Small intestine (tissue), 7 donors: ENCODE results near the gene BORCS8. TPM values are rescaled to one million over a fixed set of nuclear protein-coding genes. Genes with fewer than 3 reads are reported as not detected.

Experiments used
- DNase-seq, 2 donors: peaks; one replicate each; pipeline versions ENCODE4 v3.0.0 to v3.0.0-alpha.2; 2013
- FAIRE-seq: peaks from 2 replicates; lab custom pipeline; 2012; peaks lifted over from hg19 to GRCh38; lab: Jason Lieb, UNC
- H3K27ac ChIP-seq, 3 donors: one replicate each; pipeline ENCODE4 v1.5.1; 2013; ENCODE audit warnings: low read length in 2 of 3, mild to moderate bottlenecking in 2 of 3, control low read depth in 1 of 3, inconsistent platforms in 1 of 3, low read depth in 1 of 3, moderate library complexity in 1 of 3
- H3K27me3 ChIP-seq, 3 donors: one replicate each; pipeline ENCODE4 v1.6.1; 2013; ENCODE audit warnings: low read length in 3 of 3, inconsistent platforms in 1 of 3; ENCODE audit not compliant: control insufficient read depth in 3 of 3, insufficient read depth in 3 of 3
- H3K36me3 ChIP-seq, 3 donors: one replicate each; pipeline ENCODE4 v1.6.1; 2013; ENCODE audit warnings: low read length in 3 of 3, inconsistent platforms in 1 of 3, low read depth in 1 of 3, mild to moderate bottlenecking in 1 of 3, moderate library complexity in 1 of 3; ENCODE audit not compliant: control insufficient read depth in 3 of 3, insufficient read depth in 2 of 3
- H3K4me1 ChIP-seq, 3 donors: one replicate each; pipeline ENCODE4 v1.6.1; 2013; ENCODE audit warnings: low read length in 2 of 3, inconsistent platforms in 1 of 3, low read depth in 1 of 3, mild to moderate bottlenecking in 1 of 3, moderate library complexity in 1 of 3; ENCODE audit not compliant: control insufficient read depth in 3 of 3, insufficient read depth in 2 of 3
- H3K4me3 ChIP-seq, 3 donors: one replicate each; pipeline ENCODE4 v1.5.1; 2013; ENCODE audit warnings: low read length in 3 of 3, control low read depth in 1 of 3, inconsistent platforms in 1 of 3, low read depth in 1 of 3, mild to moderate bottlenecking in 1 of 3, moderate library complexity in 1 of 3
- H3K9me3 ChIP-seq, 2 donors: one replicate each; pipeline ENCODE4 v1.6.1; 2013; ENCODE audit warnings: low read depth in 1 of 2, low read length in 1 of 2; ENCODE audit not compliant: control insufficient read depth in 2 of 2, insufficient read depth in 1 of 2
- WGBS, 3 donors: extraction: QIAGEN DNeasy Blood & Tissue Kit; methylation state at CpG; one replicate each; pipeline ENCODE4 v1.1.7; 2013; 5-methylcytosine and 5-hydroxymethylcytosine counted together
- polyA plus RNA-seq, 4 donors: library from polyadenylated mRNA; stranded (reverse) in 3 of 4; unstranded in 1 of 4; fragments of 200-250 nt in 3 of 4; fragments of 120-200 nt in 1 of 4; gene quantifications; one replicate each; pipeline versions ENCODE4 v1.2.1 to v1.2.3, GENCODE V29; 2013
- donor health status: healthy with polysubstance abuse.
- donor health status: control.
- donor health status: control.
- donor health status: Bipolar disorder and iron deficiency.
- donor health status: healthy.

Gene BORCS8
- polyA plus RNA-seq, 4 donors, result 15.1 to 24.7 (median 18.4) TPM

- Histone ChIP-seq H3K4me1 (no peaks in the 10 kb centered on the region), H3K27ac (no peak overlapping the region), H3K9me3 (peaks cover 0 to 26% of the 10 kb centered on the region in 2 donors), H3K36me3 (no peaks in the 10 kb centered on the region), H3K27me3 (peaks cover 2 to 9% (median 4%) of the 10 kb centered on the region in 3 donors), H3K4me3 (no peak overlapping the region)
- DNase-seq (no peak), FAIRE-seq (no peak)
- 58 to 80% (median 63%) methylated on average over 9 of the region's 9 CpGs for WGBS, 3 donors
These were observed 39.0 kb upstream of the BORCS8 start for GRCh38 chr19:19230999-19231398.

GRCh38 chr19:19229701-19230100 lies 37.7 kb upstream of the BORCS8 start:
- DNase-seq (no peak), FAIRE-seq (no peak)
- 79 to 95% (median 85%) methylated on average over 3 of the region's 3 CpGs for WGBS, 3 donors
- no peak overlapping the region for H3K4me3 ChIP-seq
- no peaks in the 10 kb centered on the region for H3K36me3 ChIP-seq
- peaks cover 0 to 14% of the 10 kb centered on the region in 2 donors for H3K9me3 ChIP-seq
- no peak overlapping the region for H3K27ac ChIP-seq
- H3K27me3 ChIP-seq, result peaks cover 2 to 14% (median 4%) of the 10 kb centered on the region in 3 donors
- no peaks in the 10 kb centered on the region for H3K4me1 ChIP-seq

DNA sequence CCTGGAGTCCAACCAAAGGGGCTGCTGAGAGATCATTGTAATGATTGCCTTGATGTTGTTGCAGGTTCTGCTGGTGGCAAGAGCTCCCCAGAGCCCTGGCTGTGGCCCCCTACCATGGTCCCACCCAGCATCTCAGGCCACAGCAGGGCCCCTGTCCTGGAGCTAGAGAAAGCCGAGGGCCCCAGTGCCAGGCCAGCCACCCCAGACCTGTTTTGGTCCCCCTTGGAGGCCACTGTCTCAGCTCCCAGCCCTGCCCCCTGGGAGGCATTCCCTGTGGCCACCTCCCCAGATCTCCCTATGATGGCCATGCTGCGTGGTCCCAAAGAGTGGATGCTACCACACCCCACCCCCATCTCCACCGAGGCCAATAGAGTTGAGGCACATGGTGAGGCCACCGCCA lies 35.3 kb upstream of the BORCS8 start:
- no peak overlapping the region for H3K4me3 ChIP-seq
- no peak overlapping the region for H3K27ac ChIP-seq
- no peaks in the 10 kb centered on the region for H3K4me1 ChIP-seq
- 70 to 76% (median 74%) methylated on average over 4 of the region's 4 CpGs for WGBS, 3 donors
- H3K9me3 ChIP-seq, result peaks cover 0 to 6% of the 10 kb centered on the region in 2 donors
- H3K27me3 ChIP-seq, result peaks cover 2 to 25% (median 2%) of the 10 kb centered on the region in 3 donors
- DNase-seq (no peak), FAIRE-seq (no peak)
- H3K36me3 ChIP-seq, result no peaks in the 10 kb centered on the region

- Histone ChIP-seq H3K36me3 (no peaks in the 10 kb centered on the region), H3K27me3 (peaks cover 0 to 25% (median 2%) of the 10 kb centered on the region in 3 donors)
- FAIRE-seq, result no peak
These were observed 34.7 kb upstream of the BORCS8 start for GRCh38 chr19:19226663-19227062.

GRCh38 chr19:19226204-19226603 lies 34.3 kb upstream of the BORCS8 start:
- FAIRE-seq, result no peak
- DNase-seq, result no peak
- Histone ChIP-seq H3K4me3 (no peak overlapping the region), H3K27ac (no peak overlapping the region), H3K27me3 (peaks cover 0 to 25% (median 2%) of the 10 kb centered on the region in 3 donors), H3K4me1 (no peaks in the 10 kb centered on the region), H3K36me3 (no peaks in the 10 kb centered on the region), H3K9me3 (peaks cover 0 to 6% of the 10 kb centered on the region in 2 donors)
- WGBS, 3 donors, result 71 to 85% (median 77%) methylated on average over 5 of the region's 5 CpGs

More at GRCh38 chr19:19226663-19227062, 34.7 kb upstream of the BORCS8 start:
- no peak for DNase-seq
- Histone ChIP-seq H3K4me1 (no peaks in the 10 kb centered on the region), H3K27ac (no peak overlapping the region), H3K9me3 (peaks cover 0 to 6% of the 10 kb centered on the region in 2 donors), H3K4me3 (no peak overlapping the region)
- WGBS, 3 donors, result 70 to 73% (median 71%) methylated on average over 10 of the region's 10 CpGs

- Histone ChIP-seq H3K4me1 (no peaks in the 10 kb centered on the region), H3K4me3 (peak overlapping the region in 2 of 3 donors; percentile 26 to 32), H3K27me3 (peaks cover 0 to 25% (median 2%) of the 10 kb centered on the region in 3 donors), H3K9me3 (peaks cover 0 to 6% of the 10 kb centered on the region in 2 donors), H3K36me3 (no peaks in the 10 kb centered on the region), H3K27ac (no peak overlapping the region)
- DNase-seq (peak; percentile 80 to 84), FAIRE-seq (no peak)
- 1 to 3% (median 2%) methylated on average over 48 to 59 of the region's 59 CpGs for WGBS, 3 donors
These were observed 33.0 kb upstream of the BORCS8 start for GRCh38 chr19:19224852-19225494.

GRCh38 chr19:19224150-19224851 lies 32.3 kb upstream of the BORCS8 start:
- 67% methylated on average over 17 of the region's 17 CpGs for WGBS, 3 donors
- Histone ChIP-seq H3K4me3 (no peak overlapping the region), H3K27me3 (peaks cover 0 to 23% (median 2%) of the 10 kb centered on the region in 3 donors)

DNA sequence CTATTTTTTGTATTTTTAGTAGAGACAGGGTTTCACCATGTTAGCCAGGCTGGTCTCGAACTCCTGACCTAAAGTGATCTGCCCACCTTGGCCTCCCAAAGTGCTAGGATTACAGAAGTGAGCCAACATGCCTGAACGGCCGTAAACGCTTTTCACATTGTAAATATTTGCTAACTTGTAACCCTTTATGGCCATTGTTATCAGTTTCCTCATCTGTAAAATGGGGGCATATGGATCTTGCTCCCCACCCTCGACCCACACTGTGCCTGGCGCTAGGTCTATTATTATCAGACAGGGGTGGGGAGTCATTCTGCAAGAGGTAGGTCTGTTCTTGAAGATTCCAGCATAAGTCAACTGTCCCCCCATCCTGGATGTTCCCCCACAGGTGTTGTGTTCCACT lies 31.7 kb upstream of the BORCS8 start:
- WGBS, 3 donors, result 32 to 64% (median 44%) methylated on average over 6 of the region's 6 CpGs
- DNase-seq (no peak), FAIRE-seq (no peak)
- H3K4me1 ChIP-seq, result no peaks in the 10 kb centered on the region
- peaks cover 0 to 6% of the 10 kb centered on the region in 2 donors for H3K9me3 ChIP-seq
- no peak overlapping the region for H3K4me3 ChIP-seq
- H3K27me3 ChIP-seq, result peaks cover 0 to 23% (median 2%) of the 10 kb centered on the region in 3 donors
- no peak overlapping the region for H3K27ac ChIP-seq
- no peaks in the 10 kb centered on the region for H3K36me3 ChIP-seq

More at GRCh38 chr19:19224150-19224851, 32.3 kb upstream of the BORCS8 start:
- Histone ChIP-seq H3K27ac (no peak overlapping the region), H3K9me3 (peaks cover 0 to 6% of the 10 kb centered on the region in 2 donors), H3K36me3 (no peaks in the 10 kb centered on the region), H3K4me1 (no peaks in the 10 kb centered on the region)
- FAIRE-seq (no peak), DNase-seq (no peak)
